ENCODE measurements around the gene BTAF1. TPM values are rescaled to one million over a fixed set of nuclear protein-coding genes. Genes with fewer than 3 reads are reported as not detected.

Gene BTAF1
- total RNA-seq, 4 donors from 2014 or later, result 25.1 to 81.7 (median 36.2) TPM

DNA sequence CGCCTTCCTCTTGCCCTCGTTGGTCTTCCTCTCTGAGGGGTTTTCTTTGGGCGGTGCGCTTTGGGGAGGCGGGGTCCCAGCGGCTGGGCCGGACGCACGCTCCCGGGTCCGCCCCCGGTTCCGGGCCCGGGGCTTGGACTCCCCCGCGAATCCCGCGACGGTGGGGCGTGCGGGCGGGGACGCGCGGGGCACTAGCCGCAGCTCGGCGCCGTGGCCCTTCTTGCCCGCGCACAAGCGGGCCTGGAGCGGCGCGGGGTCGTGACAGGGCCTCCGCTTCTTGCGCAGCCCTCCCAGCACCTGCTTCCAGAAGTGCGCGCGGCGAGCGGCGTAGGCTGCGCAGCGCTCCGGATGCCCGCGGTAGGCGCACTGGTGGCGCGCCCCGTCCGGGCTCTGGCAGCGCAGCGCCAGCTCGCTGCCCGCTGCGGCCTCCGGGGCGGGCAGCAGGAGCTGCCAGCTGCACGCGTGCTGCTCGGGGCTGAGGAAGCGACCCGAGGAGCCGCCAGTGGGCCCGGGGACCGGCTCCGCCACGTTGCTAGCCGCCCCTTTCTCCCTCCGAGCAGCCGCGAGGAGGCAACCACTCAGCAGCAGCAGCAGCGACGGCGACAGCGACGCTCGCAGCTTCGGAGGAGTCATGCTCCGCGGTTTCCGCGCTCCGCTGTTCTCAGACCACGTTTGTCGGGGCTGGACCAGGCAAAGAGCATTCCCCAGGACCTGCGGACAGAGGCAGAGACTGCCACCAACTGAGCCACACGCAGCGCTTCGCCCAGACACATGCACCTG, 15.0 kb upstream of the BTAF1 start:
- Histone ChIP-seq H3K27ac (peak overlapping the region in 3 of 4 donors; percentile 72 to 81 (median 77)), H3K4me1 (peaks cover 0 to 29% (median 0%) of the 10 kb centered on the region in 3 donors), H3K27me3 (no peaks in the 10 kb centered on the region), H3K4me3 (peak overlapping the region; percentile 74 to 75), H3K36me3 (no peaks in the 10 kb centered on the region), H3K9me3 (no peaks in the 10 kb centered on the region)
- peak; percentile 87 for ATAC-seq
- 0% methylated on average over 2 of the region's 93 CpGs; no CpG with 5 or more reads in 1 of the 2 donors for WGBS, 2 donors (ENCODE audit: low coverage in 1 of 2)
- peak in 3 of 4 experiments; percentile 20 to 55 (median 30) for TF ChIP-seq CTCF (IDR thresholded peaks at IDR 0.05)
- no peak for TF ChIP-seq EP300 (IDR thresholded peaks at IDR 0.05)
- no peak for TF ChIP-seq POLR2AphosphoS5 (IDR thresholded peaks at IDR 0.05)
- no peak for TF ChIP-seq POLR2A (IDR thresholded peaks at IDR 0.05)

DNA sequence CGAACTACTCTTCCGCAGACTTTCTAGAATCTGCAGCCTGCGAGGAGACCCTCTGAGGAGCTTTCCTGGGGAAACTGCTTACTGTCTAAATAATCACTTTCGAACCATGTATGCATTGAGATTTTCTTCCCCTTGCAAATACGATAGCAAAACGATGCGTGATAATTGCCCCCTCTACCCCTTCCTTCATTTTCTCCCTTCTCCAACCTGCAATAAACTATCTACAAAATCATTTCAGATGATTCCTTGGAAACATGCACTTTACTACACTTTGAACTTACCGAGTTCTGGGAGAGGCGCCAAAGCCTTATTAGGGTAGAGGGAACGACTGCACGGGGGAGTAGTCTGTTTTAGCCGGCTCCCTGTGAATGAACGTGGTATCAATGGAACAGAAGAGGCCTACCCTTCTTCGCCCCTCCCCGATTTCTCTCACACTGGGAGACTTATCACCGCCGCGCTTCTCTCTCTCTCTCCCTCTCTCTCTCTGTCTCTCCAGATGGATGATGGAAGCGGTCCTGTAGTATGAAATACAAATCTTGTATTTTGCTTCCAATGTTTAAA, 14.4 kb upstream of the BTAF1 start, which contains the start of gene FGFBP3:
TSS of gene FGFBP3 (minus strand) at position 370 of the 561 bp plus-strand sequence. CDS start 517 bp downstream, outside the sequence.
- TF ChIP-seq EP300 (IDR thresholded peaks at IDR 0.05) (no peak), CTCF (IDR thresholded peaks at IDR 0.05) (no peak), POLR2A (IDR thresholded peaks at IDR 0.05) (no peak), POLR2AphosphoS5 (IDR thresholded peaks at IDR 0.05) (no peak)
- ATAC-seq, result peak; percentile 10
- WGBS, 2 donors (ENCODE audit: low coverage in 1 of 2), result 0% methylated on average over 14 to 15 of the region's 19 CpGs
- Histone ChIP-seq H3K27me3 (no peaks in the 10 kb centered on the region), H3K27ac (peak within 1 kb of the TSS in 3 of 4 donors; percentile 72 to 81 (median 77)), H3K9me3 (no peaks in the 10 kb centered on the region), H3K36me3 (no peaks in the 10 kb centered on the region), H3K4me1 (peaks cover 0 to 29% (median 0%) of the 10 kb centered on the region in 3 donors), H3K4me3 (peak within 1 kb of the TSS; percentile 74 to 75)

DNA sequence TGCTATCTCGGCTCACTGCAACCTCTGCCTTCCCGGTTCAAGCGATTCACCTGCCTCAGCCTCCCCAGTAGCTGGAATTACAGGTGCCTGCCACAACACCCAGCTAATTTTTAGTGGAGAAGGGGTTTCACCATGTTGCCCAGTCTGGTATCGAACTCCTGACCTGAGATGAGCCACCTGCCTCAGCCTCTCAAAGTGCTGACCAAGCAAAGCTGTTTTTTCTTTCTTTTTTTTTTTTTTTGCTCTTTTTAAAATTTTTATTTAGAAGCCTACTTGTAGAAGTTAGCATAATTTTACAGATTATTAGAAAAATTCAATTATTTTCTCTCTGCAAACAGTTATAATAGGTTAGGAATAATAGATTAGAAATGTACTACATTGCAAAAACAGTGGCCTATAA, 13.1 kb upstream of the BTAF1 start:
- TF ChIP-seq EP300 (IDR thresholded peaks at IDR 0.05) (no peak), POLR2A (IDR thresholded peaks at IDR 0.05) (no peak)
- no peaks in the 10 kb centered on the region for H3K27me3 ChIP-seq
- H3K9me3 ChIP-seq, result no peaks in the 10 kb centered on the region
- no peak overlapping the region for H3K27ac ChIP-seq
- 87% methylated on average over 4 of the region's 4 CpGs; no CpG with 5 or more reads in 1 of the 2 donors for WGBS, 2 donors (ENCODE audit: low coverage in 1 of 2)
- peaks cover 0 to 29% (median 0%) of the 10 kb centered on the region in 3 donors for H3K4me1 ChIP-seq
- H3K36me3 ChIP-seq, result no peaks in the 10 kb centered on the region
- H3K4me3 ChIP-seq, result no peak overlapping the region
- ATAC-seq, result no peak

DNA sequence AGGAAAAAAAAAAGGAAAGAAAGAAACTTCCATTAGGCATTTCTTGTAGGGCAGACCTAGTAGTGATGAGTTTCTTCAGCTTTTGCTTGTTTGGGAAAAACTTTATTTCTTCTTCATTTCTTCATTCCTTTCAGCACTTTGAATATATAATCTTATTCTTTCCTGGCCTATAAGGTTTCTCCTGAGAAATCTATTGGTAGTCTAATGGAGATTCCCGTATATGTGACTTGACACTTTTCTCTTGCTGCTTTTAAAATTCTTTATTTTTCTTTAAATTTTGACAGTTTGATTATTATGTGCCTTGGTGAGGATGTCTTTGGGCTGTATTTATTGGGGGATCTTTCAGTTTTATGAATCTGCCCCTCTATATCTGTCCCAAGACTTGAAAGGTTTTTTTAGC, 3.9 kb upstream of the BTAF1 start:
- Histone ChIP-seq H3K27me3 (peaks cover 19% of the 10 kb centered on the region), H3K4me3 (no peak overlapping the region), H3K36me3 (no peaks in the 10 kb centered on the region), H3K27ac (no peak overlapping the region), H3K9me3 (no peaks in the 10 kb centered on the region), H3K4me1 (peaks cover 0 to 12% (median 3%) of the 10 kb centered on the region in 3 donors)
- ATAC-seq, result no peak
- 80 to 92% methylated on average over 1 of the region's 1 CpG for WGBS, 2 donors (ENCODE audit: low coverage in 1 of 2)
- TF ChIP-seq CTCF (IDR thresholded peaks at IDR 0.05) (no peak), POLR2A (IDR thresholded peaks at IDR 0.05) (no peak), EP300 (IDR thresholded peaks at IDR 0.05) (no peak), POLR2AphosphoS5 (IDR thresholded peaks at IDR 0.05) (no peak)

DNA sequence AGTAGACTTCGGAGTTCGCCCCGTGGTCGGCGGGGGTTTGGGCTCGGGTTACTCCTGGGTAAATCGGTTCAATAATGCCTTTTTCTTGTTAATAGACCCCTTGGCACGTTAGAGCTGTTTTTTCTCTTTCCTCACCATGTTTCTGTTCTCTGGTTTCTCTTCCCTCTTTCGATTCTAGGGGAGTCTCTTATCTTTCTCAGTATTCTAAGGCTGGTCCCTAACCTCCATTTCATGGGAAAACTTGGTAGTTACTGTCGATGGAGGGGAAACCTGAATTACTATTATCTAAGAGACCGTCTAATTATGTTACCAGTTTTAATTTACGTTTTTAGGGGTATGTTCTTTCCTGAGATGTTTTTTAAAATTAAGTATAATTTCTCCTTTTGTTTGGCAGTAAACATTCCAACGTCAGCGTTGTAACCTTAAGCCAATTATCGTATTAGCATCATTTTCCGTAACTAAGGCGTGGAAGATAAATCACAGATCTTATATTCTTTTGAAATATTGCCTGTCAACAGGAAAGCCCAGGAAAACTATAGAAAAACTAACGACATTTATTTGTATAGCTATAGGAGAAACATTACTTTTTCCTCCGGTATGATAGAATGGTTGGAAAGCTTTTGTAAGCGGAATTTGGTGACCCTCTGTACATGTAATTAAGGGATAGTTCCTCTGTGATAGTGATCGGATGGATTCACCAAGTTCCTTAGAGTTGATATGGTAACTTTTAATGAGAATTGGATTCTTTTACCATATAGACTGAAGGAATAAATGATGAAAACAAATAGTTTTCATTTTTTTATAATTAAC, 847 bp downstream of the BTAF1 start:
- Histone ChIP-seq H3K4me3 (peak overlapping the region; percentile 89 to 94), H3K4me1 (peaks cover 5 to 48% (median 8%) of the 10 kb centered on the region in 3 donors), H3K27ac (peak overlapping the region; percentile 94 to 99 (median 96)), H3K36me3 (no peaks in the 10 kb centered on the region), H3K27me3 (peaks cover under 1% of the 10 kb centered on the region), H3K9me3 (no peaks in the 10 kb centered on the region)
- TF ChIP-seq CTCF (IDR thresholded peaks at IDR 0.05), result no peak
- no peak for TF ChIP-seq POLR2AphosphoS5 (IDR thresholded peaks at IDR 0.05)
- TF ChIP-seq POLR2A (IDR thresholded peaks at IDR 0.05), result no peak
- no peak for TF ChIP-seq EP300 (IDR thresholded peaks at IDR 0.05)
- ATAC-seq, result no peak
- WGBS, 2 donors (ENCODE audit: low coverage in 1 of 2), result 0 to 3% methylated on average over 12 to 15 of the region's 21 CpGs
